Brain microvascular endothelial cell (primary cell): ENCODE data around the gene MYO7A.

Source experiments
- DNase-seq: peaks from one replicate; pipeline ENCODE4 v3.0.0-alpha.2; 2020
- H3K27ac ChIP-seq: fragments of 250-450 bp; sonication (Bioruptor Pico); 2 replicates; pipeline ENCODE4 v1.5.1; 2020; ENCODE audit warnings: mild to moderate bottlenecking, moderate library complexity
- H3K27me3 ChIP-seq: fragments of 250-450 bp; sonication (Bioruptor Pico); replicated peaks from 2 replicates; pipeline ENCODE4 v1.5.1; 2020; ENCODE audit warnings: mild to moderate bottlenecking
- H3K36me3 ChIP-seq: fragments of 250-450 bp; sonication (Bioruptor Pico); replicated peaks from 2 replicates; pipeline ENCODE4 v1.5.1; 2020; ENCODE audit warnings: mild to moderate bottlenecking
- H3K4me3 ChIP-seq: 2 replicates; pipeline ENCODE4 v1.5.1; 2011; ENCODE audit warnings: low read depth, mild to moderate bottlenecking, control low read depth, low read length, moderate library complexity
- CTCF ChIP-seq: IDR thresholded peaks from 2 replicates; pipeline ENCODE4 v1.5.1; 2011; ENCODE audit warnings: low read depth, mild to moderate bottlenecking, moderate library complexity, low read length, control low read depth, inconsistent platforms; ENCODE audit errors: missing control alignments
- in situ Hi-C: cut with HindIII; loops from 2 replicates; pipeline ENCODE4 v1.10.0; 2017; ENCODE audit warnings: low sequenced_read_pairs, low pct_ligation_motif_present

The MYO7A gene

GRCh38 chr11:77155556-77156130 is 27.6 kb downstream of the MYO7A start:
- no peak for DNase-seq
- H3K4me3 ChIP-seq: no peak overlapping the region
- in situ Hi-C loops: no loop called here
- no peaks in the 10 kb centered on the region for H3K36me3 ChIP-seq
- no peaks in the 10 kb centered on the region for H3K27me3 ChIP-seq
- no peak for TF ChIP-seq CTCF
- H3K27ac ChIP-seq: no peak overlapping the region

DNA sequence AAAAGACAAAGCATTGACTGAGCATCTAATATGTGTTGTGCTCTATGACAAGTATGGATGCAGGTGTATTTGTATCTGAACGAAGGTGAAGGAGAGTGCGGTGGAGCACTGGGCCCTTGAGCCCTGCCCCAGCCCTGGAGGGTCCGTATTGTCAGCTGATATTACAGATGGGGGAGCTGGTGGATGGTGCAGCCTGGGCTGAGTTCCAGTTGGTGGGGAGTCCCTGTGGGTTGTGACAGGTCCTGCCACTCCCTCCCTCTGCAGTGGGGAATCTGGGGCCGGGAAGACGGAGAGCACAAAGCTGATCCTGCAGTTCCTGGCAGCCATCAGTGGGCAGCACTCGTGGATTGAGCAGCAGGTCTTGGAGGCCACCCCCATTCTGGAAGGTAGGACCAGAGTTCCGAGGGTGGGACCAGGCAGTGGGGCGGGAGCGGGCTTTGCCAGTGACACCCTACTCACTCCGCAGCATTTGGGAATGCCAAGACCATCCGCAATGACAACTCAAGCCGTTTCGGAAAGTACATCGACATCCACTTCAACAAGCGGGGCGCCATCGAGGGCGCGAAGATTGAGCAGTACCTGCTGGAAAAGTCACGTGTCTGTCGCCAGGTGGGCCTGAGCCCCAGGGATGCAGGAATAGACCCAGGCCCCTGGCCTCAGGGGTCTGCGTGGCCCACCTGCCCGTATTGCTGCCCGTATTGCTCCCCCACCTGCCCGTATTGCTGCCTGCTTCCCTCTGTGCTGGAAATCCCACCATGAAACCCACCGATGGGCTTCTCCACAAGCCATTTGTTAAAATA is 28.6 kb downstream of the MYO7A start:
- no peak for TF ChIP-seq CTCF
- DNase-seq: no peak
- Histone ChIP-seq H3K27ac (no peak overlapping the region), H3K4me3 (no peak overlapping the region), H3K27me3 (no peaks in the 10 kb centered on the region), H3K36me3 (no peaks in the 10 kb centered on the region)
- in situ Hi-C loops: no loop called here

DNA sequence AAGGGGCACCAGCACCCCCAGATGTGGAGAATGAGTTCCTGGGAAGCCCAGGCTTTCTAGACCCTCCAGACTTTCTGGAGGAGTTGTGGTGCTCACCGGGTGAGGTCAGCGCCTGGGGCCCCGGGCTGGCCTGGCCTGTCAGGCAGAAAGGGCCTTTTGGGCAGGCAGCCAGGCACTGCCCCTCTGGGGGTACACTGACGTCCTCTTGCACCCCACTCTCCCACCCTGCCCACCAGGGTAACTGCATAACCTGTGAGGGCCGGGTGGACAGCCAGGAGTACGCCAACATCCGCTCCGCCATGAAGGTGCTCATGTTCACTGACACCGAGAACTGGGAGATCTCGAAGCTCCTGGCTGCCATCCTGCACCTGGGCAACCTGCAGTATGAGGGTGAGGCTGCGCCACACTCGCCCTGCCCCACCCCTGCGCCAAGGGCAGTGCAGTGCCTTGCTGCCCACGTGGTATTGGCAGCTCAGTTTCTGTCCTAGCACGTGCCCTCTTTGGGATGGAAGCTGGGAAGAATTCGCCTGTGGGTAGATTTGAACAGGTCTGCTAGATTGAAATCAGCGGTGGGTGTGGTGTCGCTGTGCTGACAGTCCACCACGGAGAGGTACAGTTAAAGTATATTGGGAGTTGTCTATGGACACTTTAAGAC is 30.1 kb downstream of the MYO7A start:
- no peak for DNase-seq
- Histone ChIP-seq H3K27ac (no peak overlapping the region), H3K27me3 (no peaks in the 10 kb centered on the region), H3K36me3 (no peaks in the 10 kb centered on the region), H3K4me3 (no peak overlapping the region)
- TF ChIP-seq CTCF: no peak
- in situ Hi-C loops: no loop called here

- Histone ChIP-seq H3K4me3 (no peak overlapping the region), H3K27ac (no peak overlapping the region), H3K27me3 (no peaks in the 10 kb centered on the region), H3K36me3 (no peaks in the 10 kb centered on the region)
- in situ Hi-C loops: no loop called here
- no peak for TF ChIP-seq CTCF
- DNase-seq: no peak
These were observed 31.3 kb downstream of the MYO7A start for GRCh38 chr11:77159219-77159936.

GRCh38 chr11:77159937-77160495 is 32.0 kb downstream of the MYO7A start:
- in situ Hi-C loops: no loop called here
- Histone ChIP-seq H3K27me3 (no peaks in the 10 kb centered on the region), H3K36me3 (no peaks in the 10 kb centered on the region), H3K4me3 (no peak overlapping the region), H3K27ac (no peak overlapping the region)
- DNase-seq: no peak
- TF ChIP-seq CTCF: no peak
